GM21529 (cell line): Measurements from ENCODE around the gene ATP8B3.
"Not testable (repeated sequence)": the region's sequence is repeated elsewhere in the genome, so short reads cannot be mapped to it uniquely, and the experiment has no call there.

Source experiments
- ATAC-seq: cut with Tn5 transposase; IDR thresholded peaks from one replicate; pipeline ENCODE4 v1.9.1; 2021; ENCODE audit not compliant: unreplicated experiment

The ATP8B3 gene

DNA sequence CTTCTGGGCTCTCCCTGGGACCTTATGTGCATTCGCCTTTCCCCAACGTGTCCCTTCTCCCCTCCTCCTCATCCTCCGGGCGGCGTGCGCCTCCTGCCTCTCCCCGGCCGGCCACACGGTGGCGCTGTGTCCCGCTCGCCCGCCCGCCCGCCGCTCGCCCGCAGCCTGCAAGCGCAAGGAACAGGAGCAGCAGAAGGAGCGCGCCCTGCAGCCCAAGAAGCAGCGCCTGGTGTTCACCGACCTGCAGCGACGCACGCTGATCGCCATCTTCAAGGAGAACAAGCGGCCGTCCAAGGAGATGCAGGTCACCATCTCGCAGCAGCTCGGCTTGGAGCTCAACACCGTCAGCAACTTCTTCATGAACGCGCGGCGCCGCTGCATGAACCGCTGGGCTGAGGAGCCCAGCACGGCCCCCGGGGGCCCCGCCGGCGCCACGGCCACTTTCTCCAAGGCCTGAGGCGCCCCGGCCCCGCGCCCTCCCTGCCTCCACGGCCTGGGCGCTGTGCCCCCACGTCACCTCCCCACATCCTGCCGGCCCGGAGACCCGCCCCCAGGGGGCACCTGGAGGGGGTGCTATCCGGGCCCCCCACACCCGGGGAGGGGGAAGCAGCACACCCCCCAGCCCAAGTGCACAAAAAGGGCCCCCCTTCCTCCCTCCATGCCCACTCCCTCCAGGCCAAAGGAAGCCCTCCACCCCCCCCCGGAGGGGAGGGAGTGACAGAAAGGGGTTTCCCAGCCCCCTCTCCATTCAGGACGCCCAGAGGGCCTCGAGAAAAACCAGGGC is 36.9 kb downstream of the ATP8B3 start:
- no peak for ATAC-seq

DNA sequence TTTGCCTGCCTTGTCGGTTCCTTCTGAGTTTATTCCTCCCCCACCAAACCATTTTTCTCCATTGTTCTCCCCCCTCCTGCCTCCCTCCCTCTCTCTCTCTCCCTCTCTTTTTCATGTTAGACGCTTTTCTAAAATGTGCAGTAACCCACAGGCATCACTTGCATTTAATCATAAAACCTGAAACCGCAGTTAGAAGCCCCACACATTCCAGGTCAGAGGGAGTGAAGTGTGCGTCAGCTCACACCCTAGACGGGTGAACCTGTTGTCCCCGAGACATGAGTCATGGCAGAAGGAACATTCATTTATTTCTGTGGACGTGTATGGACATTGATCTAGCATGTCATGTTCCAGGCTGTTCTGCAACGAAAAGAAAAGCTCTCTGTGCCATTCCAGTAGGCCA is 38.9 kb downstream of the ATP8B3 start:
- ATAC-seq, result no peak

DNA sequence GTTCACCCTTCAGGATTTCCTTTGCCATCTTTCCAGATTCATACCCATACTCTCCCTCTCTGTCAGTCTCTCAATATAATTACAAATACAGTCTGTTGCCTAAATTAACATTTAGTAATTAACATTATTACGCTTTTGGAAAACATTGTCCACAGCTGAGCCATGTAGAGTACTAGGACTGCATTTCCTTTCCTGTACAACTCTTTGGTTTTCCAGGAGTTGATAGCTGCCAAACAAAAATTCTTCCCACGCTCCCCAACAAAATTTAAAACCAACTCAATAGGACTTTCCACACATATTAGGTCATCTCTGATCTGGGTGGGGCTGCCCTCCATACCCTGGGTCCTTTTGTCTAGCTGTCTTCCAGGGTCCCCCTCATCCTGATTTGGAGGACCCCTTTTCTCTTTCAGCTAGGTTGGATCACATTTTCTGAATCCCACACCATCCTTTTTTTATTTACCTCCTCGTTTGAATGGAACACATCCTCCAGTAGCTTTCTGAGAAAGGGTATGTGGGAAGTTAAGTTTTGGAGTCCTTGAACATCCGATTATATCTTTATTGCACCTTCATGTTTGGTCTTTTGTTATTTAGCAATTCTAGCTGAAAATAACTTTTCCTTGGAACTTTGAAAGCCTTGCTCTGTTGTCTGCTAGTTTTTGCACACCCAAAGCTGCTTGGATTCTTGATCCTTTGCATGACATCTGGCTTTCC is 41.1 kb downstream of the ATP8B3 start:
- ATAC-seq, result no peak

DNA sequence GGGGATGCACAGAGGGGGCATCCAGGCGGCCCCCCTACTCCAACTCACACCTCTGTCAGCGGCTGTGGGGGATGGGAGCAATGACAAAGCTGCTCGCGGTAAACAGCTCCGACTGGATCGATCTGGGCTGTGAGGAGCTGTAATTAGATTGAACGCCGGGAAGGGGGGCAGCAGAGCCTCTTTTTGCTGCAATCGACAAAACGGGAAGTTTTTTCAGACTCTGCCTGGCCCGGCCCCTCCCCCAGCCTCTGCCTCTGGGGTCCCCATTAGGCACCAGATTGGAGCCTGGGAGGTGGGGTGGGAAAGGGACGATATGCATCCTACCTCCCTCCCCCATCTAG is 42.5 kb downstream of the ATP8B3 start:
- no peak for ATAC-seq

DNA sequence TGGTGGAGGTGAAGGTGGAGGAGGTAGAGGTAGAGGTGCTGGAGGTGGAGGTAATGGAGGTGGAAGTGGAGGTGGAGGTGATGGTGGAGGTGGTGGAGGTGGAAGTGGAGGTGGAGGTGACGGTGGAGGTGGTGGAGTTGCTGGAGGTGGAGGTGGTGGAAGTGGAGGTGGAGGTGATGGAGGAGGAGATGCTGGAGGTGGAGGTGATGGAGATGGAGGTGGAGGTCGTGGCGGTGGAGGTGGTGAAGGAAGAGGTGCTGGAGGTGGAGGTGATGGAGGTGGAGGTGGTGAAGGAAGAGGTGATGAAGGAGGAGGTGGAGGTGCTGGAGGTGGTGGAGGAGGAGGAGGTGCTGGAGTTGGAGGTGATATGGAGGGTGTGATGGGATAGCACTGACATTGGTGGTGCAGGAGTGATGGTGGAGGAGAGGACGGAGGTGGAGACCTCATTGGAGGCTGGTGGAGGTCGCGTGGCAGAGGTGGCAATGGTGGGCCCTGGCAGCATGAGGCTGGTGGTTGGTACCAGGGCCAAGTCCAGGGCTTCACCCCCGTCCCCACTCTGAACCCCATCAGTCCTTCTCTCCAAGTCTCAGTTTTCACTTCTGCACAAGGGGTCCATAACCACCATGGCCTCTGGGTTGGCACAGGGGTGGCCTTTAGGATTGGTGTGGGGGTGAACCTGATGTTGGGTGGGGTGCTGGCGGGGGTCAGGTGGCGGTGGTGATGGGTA is 43.0 kb downstream of the ATP8B3 start:
- no peak for ATAC-seq

DNA sequence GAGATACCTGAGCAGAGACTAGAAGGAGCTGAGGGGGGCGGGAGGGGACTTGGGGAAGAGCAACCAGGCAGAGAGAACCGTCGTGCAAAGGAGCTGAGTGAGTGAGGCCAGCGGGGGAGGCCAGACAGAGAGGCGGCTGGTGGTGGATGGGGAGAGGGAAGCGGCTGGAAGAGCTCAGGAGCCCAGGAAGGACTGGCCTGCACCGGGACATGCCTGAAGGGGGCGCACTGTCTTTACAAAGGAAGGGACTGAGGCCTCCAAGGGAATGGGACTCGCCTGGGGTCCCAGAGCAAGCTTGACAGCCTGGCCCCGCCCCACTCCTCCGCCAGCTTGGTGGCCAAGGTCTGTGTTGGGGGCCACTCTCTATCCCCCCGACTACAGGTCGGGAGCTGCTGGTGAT is 43.8 kb downstream of the ATP8B3 start:
- no peak for ATAC-seq

DNA sequence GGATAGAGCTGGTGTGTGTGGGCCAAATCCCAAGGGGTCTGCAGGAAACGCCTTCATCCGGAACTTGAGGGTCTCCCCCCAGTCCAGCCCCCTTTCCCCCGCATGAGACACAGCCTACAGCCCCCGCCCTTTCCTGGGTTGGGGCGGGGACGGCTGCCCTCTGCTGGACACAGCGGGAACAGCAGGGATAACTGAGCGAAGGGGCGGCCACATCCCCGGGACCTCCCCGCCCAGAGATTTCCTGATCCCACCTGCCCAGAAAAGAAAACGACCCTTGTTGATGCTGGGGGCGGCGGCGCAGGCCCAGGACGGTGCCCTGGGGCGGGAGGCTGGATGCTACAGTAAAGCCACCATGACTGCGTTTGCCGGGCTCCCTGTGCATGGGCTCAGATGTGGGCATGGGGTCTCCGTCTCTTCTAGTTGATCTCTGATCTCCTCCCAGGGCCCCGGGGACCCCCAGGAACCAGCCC is 44.6 kb downstream of the ATP8B3 start:
- ATAC-seq, result no peak

DNA sequence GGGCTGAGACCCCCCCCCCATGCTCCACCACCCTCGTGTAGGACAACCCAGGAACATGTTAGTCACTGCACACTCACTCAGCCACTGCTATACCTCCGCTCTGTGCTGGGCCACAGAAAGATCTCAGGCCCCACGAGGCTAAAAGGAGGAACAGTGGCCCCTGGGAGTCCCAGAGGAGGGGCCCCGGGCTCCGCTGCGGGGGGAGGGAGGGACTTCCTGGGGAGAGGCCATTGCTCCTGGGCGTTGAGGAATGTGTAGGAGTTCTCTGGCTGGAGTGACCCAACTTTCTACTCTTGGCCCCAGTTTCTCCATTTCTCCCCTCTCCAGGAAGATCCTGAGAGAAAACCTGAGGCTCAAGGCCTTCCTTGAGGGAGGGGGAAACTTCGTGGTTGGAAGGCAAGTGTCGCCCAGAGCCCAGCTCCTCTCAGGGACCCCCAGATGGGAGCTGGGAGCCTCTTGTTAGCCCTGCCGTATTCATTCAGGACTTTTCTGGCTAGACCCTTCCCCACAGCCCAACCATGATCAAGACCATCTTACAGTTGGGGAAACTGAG is 45.2 kb downstream of the ATP8B3 start:
- no peak for ATAC-seq

DNA sequence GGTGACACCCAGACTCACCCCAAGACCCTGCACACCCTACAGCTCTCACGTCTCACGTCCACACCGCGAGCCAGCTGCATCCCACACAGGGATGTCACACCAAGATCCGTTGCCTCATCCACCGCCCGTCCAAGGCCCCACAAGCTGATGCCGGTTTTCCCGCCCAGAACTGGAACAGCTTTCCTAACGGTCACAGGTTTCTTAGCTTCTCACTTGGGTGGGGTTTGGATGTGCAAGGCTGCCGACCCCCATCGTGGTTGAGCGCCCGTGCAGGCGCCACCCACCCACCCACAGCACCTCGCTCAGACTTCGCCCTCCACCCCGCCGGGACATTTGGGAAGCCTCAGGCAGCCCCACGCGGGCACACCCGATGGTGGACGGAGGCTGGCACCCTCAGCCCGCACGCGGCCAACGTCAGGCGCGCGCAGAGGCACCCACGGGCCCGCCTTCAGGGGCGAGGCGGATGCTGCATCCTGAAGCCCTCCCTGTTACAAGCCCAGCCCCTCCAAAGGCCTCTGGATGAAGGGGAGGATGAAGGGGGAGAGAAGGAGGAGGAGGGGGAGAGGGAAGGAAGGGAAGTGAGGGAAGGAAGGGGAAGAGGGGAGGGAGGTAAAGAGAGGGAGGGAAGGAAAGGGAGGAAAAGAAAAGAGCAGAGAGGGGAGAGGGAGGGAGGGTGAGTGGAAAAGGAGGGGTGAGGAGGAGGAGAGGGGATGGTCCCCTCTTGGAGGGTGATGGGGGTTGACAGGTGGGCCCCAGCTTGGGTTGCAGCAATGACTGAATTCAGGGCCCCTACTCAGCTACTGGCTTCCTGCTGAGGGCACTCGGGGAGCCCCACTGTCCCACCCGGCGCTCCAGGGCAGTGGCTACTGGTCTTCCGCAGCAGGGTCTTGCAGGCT is 45.9 kb downstream of the ATP8B3 start:
- no peak for ATAC-seq

DNA sequence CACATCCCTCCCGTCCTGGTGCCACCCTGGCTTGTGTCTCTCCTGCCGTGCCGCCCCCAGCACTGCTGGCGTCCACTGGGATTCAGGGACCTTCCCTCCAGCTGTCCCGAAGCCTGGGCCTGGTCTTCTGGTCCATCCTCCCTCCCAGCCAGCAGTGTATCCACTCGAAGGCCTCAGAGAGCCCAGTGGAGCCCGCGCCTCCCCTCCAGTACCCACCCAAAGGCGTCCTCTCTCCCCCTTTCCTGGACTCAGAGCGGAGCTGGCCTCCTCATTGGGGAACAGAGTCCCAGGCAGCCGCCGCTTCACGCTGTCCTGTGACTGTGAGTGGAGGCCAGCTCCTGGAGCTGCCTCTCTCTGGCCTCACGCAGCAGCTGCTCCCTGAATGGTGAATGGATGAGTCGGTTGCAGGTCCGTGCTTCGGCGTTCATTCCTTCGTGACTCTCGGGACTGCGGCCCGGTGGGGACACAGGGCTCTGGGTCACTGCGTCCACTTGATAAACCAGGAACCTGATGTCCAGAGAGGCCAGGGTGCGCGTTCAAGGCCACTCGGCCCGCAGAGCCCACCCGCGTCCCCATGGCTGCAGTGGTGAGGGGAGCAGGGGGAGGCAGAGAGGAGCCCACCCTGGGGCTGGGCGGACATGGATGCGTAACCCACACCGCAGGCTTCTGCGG is 46.7 kb downstream of the ATP8B3 start:
- no peak for ATAC-seq

DNA sequence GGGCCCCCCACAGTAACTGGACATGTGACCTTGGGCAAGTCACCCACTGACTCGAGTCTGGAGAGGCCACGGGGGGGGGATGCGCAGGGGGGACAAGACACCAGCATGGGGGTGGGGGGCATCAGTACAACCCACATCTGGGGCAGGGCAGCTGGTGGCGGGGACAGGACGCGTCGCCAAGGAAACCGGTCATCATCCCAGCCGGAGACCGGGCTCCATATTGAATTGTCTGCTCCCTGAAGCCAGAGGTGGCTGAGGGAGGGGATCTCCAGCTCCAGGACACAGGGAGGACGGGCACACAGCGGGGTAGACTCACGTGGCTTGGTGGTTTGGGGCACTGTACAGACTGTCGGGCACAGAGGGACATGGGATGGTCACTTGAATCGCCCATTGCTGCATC is 47.3 kb downstream of the ATP8B3 start:
- ATAC-seq, result no peak

DNA sequence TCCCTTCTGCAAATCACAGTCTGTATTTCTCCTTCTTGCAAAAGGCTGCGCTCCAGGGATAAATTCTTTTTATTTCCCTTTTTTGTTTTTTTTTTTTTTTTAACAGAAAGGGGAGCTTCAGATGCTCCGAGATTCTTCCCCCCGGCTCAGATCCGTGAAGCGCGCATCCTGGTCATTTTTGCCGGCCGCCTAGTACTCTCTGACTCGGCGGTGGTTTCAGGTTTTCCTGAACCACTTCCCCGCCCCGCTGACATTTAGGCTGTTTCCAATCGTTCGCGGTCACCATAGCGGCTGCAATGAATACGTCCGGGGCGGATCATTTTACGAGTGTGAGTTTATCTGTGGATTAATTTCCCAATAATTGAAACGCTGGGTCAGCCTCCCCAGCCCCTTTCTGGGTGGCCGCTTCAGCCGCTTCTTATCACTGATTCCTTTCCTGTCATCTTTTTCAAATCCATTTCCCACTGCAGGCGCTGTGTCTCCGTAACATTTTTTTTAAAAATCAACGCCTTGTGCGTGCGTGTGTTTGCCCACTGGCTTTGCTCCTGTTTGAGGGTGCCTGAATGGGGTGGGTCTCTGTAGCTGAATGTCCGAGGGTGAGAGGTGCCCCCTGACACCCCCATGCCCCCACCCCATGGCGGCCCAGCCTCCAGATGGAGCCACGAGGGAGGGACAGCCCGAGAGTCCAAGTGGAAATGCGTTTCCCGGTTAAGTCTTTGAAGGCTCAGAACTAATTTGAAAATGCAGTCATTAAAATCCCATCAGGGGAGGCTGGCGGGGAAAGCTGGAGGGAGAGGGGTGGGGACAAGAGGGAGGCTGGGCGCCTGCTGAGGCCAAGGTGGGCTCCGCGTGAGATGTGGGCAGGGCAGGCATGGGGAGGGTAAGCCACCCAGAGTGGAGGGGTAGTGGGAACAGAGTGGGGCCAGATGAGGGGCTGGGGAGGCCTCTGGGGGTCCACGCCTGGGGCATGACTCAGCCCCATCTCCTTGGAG is 48.1 kb downstream of the ATP8B3 start:
- ATAC-seq, result no peak

DNA sequence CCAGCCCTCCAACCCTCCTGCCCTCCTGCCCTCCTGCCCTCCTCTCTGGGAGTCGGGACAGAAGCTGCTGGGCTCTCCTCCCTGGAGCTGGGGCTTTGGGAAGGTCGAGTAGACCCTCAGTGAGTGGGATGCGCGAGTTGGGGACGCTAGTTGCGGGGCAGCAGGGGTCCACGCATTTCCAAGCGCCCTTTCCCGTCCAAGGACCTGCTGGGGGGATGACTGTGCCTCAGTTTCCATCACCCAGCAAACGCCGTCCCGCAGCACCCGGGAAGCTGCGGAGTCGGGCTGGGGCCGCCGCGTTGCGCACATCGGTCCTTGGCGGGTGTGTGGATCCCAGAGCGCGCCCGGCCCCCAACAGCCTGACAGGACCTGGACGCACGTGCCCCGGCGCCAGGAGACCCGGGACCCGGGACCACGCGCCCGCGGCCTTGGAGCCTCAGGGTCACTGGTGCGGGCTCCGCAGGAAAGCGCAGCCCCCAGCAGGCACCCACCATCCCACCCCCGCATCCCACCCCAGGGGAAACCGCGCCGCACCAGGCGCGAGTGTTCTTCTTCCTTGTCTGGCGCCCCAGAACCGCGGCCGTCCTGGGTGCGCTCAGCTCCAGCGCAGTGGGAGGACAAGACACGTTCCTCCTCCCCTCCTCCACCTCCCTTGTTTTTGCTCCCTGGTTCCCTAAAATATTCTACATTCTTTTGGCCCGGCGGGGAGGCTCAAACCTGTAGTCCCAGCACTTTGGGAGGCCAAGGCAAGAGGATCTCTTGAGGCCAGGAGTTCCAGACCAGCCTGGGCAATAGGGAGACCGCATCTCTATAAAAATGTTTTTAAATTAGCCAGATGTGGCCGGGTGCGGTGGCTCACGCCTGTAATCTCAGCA is 49.6 kb downstream of the ATP8B3 start:
- no peak for ATAC-seq

DNA sequence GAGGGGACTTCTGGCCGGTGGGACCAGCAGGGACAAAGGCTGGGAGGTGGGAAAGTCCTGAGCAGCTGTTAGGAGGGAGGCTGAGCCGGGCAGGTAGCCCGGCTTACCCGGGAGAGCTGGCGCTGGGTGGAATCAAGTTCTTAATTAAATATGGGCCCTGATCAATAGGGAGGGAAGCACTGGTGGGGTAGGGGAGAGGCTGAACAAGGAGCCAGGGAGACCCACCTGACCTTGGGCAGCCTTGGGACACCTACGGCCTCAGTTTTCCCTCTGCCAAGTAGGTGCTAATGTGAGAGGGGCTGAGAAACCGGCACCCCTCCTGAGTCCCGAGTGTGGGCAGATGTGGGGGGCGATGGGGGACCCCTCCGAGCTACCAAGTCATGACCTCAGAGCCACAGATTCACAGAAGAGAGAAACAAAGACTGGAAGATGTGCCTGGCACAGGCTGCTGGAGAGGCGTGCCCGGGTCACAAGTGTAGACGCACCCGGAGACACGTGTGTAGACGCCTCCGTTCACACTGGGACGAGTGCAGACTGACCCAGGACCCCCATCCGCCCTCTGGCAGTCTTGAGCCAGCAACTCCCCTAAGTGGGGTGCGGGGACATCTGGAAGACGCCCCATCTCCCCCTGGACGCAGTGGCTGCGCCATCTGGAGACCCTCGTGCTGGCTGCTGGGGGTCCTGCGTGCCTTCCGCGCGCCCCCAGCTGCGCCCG is 50.4 kb downstream of the ATP8B3 start:
- no peak for ATAC-seq

DNA sequence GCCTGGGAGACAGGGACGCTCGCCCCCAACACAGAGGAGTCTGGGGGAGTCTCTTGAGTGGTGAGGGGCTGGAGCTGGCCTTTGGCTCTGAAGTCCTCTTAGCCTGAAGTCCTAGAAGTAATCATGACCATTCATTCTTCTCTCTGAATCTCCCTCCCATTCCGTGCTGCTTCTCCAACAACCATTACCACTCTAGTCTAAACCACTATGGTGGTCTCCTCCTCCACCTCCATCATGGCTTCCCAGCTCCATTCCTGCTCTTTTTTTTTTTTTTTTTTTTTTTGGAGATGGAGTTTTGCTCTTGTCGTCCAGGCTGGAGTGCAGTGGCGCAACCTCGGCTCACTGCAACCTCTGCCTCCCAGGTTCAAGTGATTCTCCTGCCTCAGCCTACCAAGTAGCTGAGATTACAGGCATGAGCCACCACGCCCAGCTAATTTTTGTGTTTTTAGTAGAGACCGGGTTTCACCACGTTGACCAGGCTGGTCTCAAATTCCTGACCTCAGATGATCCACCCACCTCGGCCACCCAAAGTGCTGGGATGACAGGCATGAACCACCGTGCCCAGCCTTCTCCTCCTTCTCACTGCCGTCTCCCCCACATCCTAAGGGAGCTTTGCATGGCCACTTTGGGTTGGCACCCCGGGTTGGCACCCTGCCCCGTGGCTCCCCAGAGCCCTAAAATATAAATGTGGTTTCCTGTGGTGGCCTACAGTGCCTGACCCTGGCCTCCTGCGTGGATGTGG is 51.1 kb downstream of the ATP8B3 start:
- not testable (repeated sequence) for ATAC-seq

DNA sequence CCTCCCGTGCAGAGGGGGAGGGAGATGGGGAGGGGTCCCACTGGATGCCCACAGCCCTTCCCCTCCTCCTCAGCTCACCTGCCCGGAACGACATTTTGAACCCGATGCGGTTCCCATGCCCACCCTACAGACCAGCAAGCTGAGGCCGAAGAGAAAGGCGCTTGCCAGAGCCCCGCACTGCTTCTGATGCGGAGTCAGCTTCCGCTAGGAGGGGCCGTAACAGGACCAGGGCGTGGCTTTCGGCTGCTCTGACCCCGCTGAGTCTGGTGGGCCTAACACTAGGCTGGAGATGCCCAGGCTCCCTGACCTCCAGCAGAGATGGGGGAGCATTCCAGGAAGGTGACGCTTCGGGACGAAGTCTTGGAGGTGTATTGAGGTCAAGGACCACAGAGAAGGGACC is 52.1 kb downstream of the ATP8B3 start:
- ATAC-seq, result no peak
